ENCODE data around the gene DHTKD1.

The DHTKD1 gene

DNA sequence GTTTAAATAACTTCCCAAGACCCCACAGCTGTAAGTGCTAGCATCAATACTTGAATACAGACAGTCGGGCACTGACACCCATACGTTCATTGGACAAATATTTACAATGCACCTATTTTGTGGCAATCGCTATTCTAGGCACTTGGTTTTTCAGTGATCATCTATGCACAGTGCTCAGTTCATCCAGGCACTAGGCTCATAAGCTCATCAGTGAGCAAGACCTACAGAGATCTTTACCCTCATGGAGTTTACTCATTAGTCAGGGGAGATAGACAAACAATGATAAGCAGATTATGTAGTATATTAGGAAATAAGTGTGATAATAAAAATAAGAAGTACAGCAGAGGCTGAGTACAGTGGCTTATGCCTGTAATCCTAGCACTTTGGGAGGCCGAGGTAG lies 7.6 kb upstream of the DHTKD1 start:
- TF ChIP-seq, protein P1, sequence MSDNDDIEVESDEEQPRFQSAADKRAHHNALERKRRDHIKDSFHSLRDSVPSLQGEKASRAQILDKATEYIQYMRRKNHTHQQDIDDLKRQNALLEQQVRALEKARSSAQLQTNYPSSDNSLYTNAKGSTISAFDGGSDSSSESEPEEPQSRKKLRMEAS (IDR thresholded peaks at IDR 0.05): no peak
- TF ChIP-seq FOXM1 (IDR thresholded peaks at IDR 0.05; ENCODE audit: borderline replicate concordance, low read depth): no peak
- TF ChIP-seq EGR1 (IDR thresholded peaks at IDR 0.05): no peak
- TF ChIP-seq CREB1 (IDR thresholded peaks at IDR 0.05; ENCODE audit: low read depth): no peak
- TF ChIP-seq, protein P2, sequence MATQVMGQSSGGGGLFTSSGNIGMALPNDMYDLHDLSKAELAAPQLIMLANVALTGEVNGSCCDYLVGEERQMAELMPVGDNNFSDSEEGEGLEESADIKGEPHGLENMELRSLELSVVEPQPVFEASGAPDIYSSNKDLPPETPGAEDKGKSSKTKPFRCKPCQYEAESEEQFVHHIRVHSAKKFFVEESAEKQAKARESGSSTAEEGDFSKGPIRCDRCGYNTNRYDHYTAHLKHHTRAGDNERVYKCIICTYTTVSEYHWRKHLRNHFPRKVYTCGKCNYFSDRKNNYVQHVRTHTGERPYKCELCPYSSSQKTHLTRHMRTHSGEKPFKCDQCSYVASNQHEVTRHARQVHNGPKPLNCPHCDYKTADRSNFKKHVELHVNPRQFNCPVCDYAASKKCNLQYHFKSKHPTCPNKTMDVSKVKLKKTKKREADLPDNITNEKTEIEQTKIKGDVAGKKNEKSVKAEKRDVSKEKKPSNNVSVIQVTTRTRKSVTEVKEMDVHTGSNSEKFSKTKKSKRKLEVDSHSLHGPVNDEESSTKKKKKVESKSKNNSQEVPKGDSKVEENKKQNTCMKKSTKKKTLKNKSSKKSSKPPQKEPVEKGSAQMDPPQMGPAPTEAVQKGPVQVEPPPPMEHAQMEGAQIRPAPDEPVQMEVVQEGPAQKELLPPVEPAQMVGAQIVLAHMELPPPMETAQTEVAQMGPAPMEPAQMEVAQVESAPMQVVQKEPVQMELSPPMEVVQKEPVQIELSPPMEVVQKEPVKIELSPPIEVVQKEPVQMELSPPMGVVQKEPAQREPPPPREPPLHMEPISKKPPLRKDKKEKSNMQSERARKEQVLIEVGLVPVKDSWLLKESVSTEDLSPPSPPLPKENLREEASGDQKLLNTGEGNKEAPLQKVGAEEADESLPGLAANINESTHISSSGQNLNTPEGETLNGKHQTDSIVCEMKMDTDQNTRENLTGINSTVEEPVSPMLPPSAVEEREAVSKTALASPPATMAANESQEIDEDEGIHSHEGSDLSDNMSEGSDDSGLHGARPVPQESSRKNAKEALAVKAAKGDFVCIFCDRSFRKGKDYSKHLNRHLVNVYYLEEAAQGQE (IDR thresholded peaks at IDR 0.05; ENCODE audit: low read depth): no peak
- TF ChIP-seq, protein P3, sequence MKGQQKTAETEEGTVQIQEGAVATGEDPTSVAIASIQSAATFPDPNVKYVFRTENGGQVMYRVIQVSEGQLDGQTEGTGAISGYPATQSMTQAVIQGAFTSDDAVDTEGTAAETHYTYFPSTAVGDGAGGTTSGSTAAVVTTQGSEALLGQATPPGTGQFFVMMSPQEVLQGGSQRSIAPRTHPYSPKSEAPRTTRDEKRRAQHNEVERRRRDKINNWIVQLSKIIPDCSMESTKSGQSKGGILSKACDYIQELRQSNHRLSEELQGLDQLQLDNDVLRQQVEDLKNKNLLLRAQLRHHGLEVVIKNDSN (IDR thresholded peaks at IDR 0.05): no peak
- TF ChIP-seq CEBPB (IDR thresholded peaks at IDR 0.05): no peak
- no peak for TF ChIP-seq EP300 (IDR thresholded peaks at IDR 0.05; ENCODE audit: borderline replicate concordance)

DNA sequence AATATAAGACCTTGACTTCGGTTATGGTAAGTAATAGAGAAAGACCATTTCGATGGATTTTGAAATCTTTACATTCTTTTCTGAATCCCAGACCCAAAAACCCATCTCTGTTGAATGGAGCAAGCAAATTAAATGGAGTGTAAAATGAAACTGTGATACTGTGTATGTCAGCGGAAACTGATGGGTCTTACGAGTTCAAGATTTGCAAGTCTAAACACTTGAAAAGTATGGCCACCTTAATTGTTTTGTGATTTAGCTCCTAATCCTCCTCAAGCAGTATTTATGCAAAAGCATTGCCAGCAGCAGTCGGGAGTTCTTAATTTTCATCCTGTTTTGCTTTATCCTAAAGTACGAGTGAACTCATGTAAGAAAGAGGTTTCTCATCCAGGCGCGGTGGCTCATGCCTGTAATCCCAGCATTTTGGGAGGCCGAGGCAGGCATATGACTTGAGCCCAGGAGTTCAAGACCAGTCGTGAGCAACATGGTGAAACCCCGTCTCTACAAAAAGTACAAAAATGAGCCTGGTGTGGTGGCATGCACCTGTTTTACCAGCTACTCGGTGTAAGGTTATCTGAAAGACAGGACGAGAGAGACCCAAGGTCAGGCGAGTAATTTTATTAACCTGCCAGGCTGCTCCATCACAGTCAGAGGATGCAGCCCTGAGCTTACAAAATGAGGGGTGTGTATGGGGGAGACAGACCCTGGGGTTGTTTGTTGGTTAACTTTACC lies 5.8 kb upstream of the DHTKD1 start:
- TF ChIP-seq, protein P1 (IDR thresholded peaks at IDR 0.05): no peak
- TF ChIP-seq RAD21 (IDR thresholded peaks at IDR 0.05; ENCODE audit: low read depth): no peak
- no peak for TF ChIP-seq NFIC (IDR thresholded peaks at IDR 0.05)
- no peak for TF ChIP-seq TAF1 (IDR thresholded peaks at IDR 0.05; ENCODE audit: low read depth)
- TF ChIP-seq EP300 (IDR thresholded peaks at IDR 0.05; ENCODE audit: borderline replicate concordance): no peak
- TF ChIP-seq, protein P2 (IDR thresholded peaks at IDR 0.05; ENCODE audit: low read depth): no peak
- no peak for TF ChIP-seq TCF12 (IDR thresholded peaks at IDR 0.05; ENCODE audit: low read depth)
- no peak for TF ChIP-seq TEAD4 (IDR thresholded peaks at IDR 0.05)
- TF ChIP-seq, protein P3 (IDR thresholded peaks at IDR 0.05): no peak
- no peak for TF ChIP-seq YY1 (IDR thresholded peaks at IDR 0.05; ENCODE audit: low read depth)
- TF ChIP-seq FOXM1 (IDR thresholded peaks at IDR 0.05; ENCODE audit: borderline replicate concordance, low read depth): no peak
- no peak for TF ChIP-seq CREB1 (IDR thresholded peaks at IDR 0.05; ENCODE audit: low read depth)

DNA sequence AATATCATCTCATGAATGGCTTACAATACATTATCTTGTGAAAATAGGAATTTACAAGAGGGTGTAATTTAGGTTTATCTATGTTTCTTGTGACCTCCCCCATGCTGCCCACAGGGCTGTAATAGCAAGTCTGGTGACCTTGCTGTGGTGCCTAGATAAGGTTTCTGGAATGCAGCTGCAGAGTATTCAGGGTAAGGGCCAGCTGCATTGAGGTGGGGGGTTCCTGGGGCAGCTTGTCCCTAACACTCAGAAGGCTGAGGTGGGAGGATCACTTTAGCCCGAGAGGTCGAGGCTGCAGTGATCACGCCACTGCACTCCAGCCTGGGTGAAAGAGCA lies 5.3 kb upstream of the DHTKD1 start:
- TF ChIP-seq ZBTB7A (IDR thresholded peaks at IDR 0.05; ENCODE audit: low read depth) (no peak), NFIC (IDR thresholded peaks at IDR 0.05) (no peak), CREB1 (IDR thresholded peaks at IDR 0.05; ENCODE audit: low read depth) (no peak), EGR1 (IDR thresholded peaks at IDR 0.05) (no peak), EP300 (IDR thresholded peaks at IDR 0.05; ENCODE audit: borderline replicate concordance) (no peak), YY1 (IDR thresholded peaks at IDR 0.05; ENCODE audit: low read depth) (no peak), CEBPB (IDR thresholded peaks at IDR 0.05) (no peak), TCF12 (IDR thresholded peaks at IDR 0.05; ENCODE audit: low read depth) (no peak), RAD21 (IDR thresholded peaks at IDR 0.05; ENCODE audit: low read depth) (no peak), FOXM1 (IDR thresholded peaks at IDR 0.05; ENCODE audit: borderline replicate concordance, low read depth) (no peak)
- TF ChIP-seq, protein P1 (IDR thresholded peaks at IDR 0.05): no peak
- TF ChIP-seq, protein P3 (IDR thresholded peaks at IDR 0.05): no peak

DNA sequence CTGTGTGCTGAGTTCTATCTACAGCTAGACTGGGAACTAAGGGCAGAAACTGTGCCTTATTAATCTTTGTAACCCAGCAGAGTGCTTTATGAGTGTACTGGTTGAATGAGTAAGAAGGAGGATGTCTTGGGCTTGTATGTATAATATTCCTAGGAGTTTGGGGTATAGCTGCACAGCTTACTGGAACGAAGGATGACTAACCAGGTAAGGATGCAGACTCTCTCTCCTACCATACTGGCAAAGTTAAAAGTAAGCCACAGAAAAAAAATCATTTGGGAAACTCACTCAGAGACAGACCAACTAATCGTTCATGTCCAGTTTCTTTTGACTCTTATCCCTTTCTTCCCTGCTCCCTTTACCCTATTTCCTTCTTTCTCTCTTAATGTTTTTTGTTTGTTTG lies 1.4 kb upstream of the DHTKD1 start:
- TF ChIP-seq CEBPB (IDR thresholded peaks at IDR 0.05) (no peak), EP300 (IDR thresholded peaks at IDR 0.05; ENCODE audit: borderline replicate concordance) (no peak), YY1 (IDR thresholded peaks at IDR 0.05; ENCODE audit: low read depth) (no peak), NFIC (IDR thresholded peaks at IDR 0.05) (no peak), TCF12 (IDR thresholded peaks at IDR 0.05; ENCODE audit: low read depth) (no peak), FOXM1 (IDR thresholded peaks at IDR 0.05; ENCODE audit: borderline replicate concordance, low read depth) (no peak), TEAD4 (IDR thresholded peaks at IDR 0.05) (no peak)

DNA sequence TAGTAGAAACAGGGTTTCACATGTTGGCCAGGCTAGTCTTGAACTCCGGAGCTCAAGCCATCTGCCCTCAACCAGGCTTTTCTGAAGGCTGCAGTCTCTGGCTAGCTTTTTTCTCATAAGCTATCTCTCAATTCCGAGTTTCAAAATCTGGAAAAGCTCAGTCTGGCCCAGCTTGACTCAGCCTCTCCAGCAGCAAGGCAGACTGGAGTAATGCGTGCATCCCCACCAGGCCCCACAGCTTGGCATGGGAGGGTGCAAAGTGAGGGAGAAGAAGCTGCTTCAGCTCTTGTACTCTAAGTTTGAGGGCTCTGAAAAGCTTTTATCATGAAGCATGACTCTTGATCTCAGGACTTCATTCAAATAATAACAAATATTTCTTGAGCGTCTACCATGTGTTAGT lies 4.8 kb downstream of the DHTKD1 start:
- no peak for TF ChIP-seq NFIC (IDR thresholded peaks at IDR 0.05)
- TF ChIP-seq ZBTB7A (IDR thresholded peaks at IDR 0.05; ENCODE audit: low read depth): no peak
- TF ChIP-seq TAF1 (IDR thresholded peaks at IDR 0.05; ENCODE audit: low read depth): no peak
- TF ChIP-seq, protein P1 (IDR thresholded peaks at IDR 0.05): no peak
- TF ChIP-seq, protein P2 (IDR thresholded peaks at IDR 0.05; ENCODE audit: low read depth): no peak
- TF ChIP-seq CEBPB (IDR thresholded peaks at IDR 0.05): no peak
- TF ChIP-seq TCF12 (IDR thresholded peaks at IDR 0.05; ENCODE audit: low read depth): no peak
- TF ChIP-seq TEAD4 (IDR thresholded peaks at IDR 0.05): no peak
- TF ChIP-seq CREB1 (IDR thresholded peaks at IDR 0.05; ENCODE audit: low read depth): no peak
- TF ChIP-seq FOXM1 (IDR thresholded peaks at IDR 0.05; ENCODE audit: borderline replicate concordance, low read depth): no peak
- no peak for TF ChIP-seq RAD21 (IDR thresholded peaks at IDR 0.05; ENCODE audit: low read depth)
- TF ChIP-seq EGR1 (IDR thresholded peaks at IDR 0.05): no peak
- TF ChIP-seq, protein P3 (IDR thresholded peaks at IDR 0.05): no peak
- TF ChIP-seq YY1 (IDR thresholded peaks at IDR 0.05; ENCODE audit: low read depth): no peak
